T-helper 2 cell treated with Interferon-gamma antibody and Interleukin-4, amounts not matched to agents 100 ng/mL and 5 ng/mL, for 36 hours (primary cell): ENCODE measurements around the gene PTPRN2. TPM values are rescaled to one million over a fixed set of nuclear protein-coding genes. Genes with fewer than 3 reads are reported as not detected.

Experiments
- intact Hi-C: fragments of 100-400 bp; cut with micrococcal nuclease; formaldehyde crosslinking; loops from one replicate; pipeline ENCODE4 v1.15.1; 2023
- total RNA-seq: library from RNA; stranded (reverse); gene quantifications from 2 replicates; pipeline ENCODE4 v1.2.3, GENCODE V29; 2022

PTPRN2 gene
- total RNA-seq, 1 donor from 2014 or later = 5.1 TPM

DNA sequence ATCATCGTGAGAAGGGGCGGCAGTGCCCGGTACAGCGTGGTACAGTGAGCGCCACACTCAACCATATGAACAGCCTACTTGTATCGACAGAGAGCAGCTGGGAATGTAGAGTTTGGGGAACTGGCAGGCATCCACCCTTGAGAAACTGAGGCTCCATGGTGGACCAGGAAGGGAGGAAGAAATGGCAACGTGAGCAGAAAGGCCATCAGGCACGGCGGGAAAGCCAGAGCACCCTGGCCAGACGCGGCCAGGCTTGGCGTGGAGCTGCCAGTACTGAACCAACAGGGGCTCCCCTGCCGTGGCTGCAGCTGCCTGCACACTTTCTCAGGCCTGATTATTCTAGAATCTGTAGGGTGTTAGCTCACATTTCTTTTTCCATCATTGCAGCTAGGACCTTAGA lies 442.3 kb downstream of the PTPRN2 start:
- intact Hi-C loops = no loop called here

DNA sequence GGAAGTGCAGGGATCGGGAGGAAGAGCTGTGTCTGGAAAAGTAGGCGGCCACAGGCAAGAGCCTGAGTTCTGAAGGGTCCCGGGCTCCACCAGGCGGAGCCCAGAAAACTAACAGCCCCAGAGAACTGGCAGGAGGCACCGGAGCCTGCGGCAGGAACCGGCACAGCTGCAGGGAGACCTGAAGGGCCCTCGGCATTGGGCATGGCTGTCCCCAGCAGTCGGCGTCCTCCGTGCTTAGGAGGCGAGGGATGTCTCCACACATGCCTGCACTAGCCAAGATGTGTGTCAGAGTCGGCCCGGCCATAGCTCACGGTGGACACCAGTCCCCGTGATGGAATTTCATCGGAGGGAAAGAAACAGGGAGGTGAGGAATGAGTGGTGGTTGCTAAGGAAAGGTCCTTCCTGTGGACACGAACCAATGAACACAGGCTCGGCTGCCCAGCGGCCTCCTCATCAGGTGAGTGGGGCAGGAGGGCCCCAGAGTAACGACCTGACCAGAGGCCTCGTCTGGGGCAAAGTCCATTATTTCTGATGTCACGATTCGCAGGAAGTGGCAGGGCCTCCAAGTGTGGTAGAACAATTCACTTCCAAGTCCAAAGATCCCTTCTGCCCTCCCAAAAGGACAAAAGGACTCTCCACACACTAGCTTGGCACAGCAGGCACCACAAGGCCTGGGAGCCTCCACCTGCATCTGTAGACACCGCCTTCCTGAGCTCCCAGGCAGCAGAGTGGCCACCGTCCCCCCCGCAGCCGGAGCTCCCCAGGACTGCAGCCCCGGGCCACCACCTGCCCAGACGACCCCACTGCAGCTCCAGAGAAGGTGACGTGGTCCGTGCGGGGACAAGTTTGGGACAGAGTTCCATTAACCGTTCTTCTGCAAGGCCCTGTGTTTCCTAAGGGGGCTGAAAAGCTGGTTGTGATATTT lies 444.2 kb downstream of the PTPRN2 start:
- intact Hi-C loops = no loop called here

DNA sequence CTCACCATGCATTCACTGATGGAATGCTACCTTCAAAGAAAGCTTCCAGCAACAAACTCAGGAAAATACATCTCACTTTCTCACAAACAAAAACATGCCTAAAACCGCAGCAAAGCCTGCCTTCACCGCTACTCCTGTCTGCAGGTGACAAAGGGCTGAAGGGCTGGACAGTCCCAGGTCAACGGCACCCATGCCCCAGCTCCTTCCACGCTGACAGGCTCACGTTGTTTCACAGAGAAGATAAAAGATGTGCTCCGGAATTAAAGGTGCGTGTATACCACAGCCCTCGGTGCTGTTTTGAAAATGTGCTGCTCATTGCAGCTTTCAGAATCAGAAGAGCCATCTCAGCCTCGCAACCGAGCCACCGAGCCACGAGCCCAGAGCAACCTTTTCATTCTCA lies 445.0 kb downstream of the PTPRN2 start:
- intact Hi-C loops = no loop called here

DNA sequence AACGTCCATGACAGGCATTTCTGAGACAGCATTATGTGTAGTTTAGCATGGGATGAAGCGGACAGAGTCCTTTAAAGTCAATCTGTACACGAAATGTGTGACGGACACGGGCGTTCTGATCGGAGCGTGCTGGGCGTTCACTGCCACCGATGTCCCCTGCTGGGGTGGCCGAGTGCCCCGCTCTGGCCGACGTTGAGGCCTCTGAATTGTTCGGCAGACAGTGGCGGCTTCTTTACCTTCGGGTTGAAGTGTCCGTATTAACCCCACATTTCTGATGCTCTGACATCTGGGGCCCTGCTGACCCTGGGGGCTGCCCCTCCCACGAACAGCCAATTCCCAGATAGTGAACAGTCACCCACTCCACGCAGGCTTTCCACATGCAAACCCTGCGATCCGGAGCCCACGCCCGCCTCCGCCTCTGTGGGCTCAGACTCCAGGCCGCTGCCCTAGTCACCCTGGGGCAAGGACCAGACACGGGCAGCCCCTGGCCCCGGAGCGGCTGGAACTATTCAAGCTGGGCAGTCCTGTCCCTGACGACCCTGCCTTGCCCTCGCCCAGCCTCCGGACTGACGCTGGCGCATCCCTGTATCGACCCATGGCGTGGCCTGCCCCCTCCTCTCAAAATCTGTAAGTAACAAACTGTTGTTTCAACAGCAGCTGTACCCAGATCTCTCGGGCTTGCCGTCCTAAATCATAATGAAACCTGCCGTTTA lies 445.7 kb downstream of the PTPRN2 start:
- intact Hi-C loops = no loop called here

DNA sequence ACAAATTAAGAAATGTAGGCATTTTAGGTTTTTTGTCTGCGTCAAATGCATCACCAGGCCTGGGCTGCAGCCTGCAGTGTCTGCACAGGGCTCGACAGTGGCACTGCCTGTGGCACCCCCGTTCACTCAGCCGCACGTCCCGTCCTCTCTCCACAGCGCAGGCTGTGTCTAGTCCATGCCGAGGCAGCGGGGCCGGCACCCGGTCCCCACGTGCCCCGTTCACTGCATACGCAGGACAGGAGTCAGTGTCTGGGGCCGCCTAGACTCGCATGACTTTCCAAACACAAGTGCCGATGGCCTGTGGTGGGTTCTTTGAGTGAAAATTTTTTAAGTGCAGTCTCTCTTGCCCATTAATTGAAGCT lies 446.4 kb downstream of the PTPRN2 start:
- intact Hi-C loops = no loop called here

DNA sequence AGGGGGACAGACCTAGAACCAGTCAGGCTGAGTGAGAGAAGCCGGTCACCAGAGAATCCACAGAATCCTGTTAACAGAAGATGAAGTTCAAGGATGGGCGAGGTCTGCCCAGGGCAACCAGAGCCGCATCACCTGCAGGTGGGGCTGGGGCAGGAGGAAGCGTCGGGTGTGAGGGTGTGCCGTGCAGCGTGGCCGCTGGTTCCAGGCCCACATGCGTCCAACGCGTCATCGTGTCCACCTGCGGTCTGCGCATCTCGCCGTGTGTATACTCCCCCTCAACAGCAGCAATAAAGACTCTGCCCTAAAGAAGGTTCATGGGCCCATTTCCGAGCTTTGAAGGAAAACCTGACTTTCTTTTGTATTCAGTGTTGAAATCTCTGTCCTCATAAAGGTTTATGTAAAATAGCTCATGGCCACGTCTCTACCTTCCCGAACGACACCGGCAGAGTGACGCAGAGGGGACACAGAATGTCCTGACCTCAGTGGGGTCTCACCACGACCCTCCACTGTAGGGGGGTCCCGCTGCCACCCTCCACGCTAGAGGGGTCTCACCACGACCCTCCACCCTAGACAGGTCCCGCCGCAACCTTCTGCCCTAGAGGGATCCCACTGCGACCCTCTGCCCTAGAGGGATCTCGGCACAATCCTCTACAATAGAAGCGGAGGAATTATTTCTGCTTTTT lies 446.9 kb downstream of the PTPRN2 start:
- intact Hi-C loops = no loop called here

DNA sequence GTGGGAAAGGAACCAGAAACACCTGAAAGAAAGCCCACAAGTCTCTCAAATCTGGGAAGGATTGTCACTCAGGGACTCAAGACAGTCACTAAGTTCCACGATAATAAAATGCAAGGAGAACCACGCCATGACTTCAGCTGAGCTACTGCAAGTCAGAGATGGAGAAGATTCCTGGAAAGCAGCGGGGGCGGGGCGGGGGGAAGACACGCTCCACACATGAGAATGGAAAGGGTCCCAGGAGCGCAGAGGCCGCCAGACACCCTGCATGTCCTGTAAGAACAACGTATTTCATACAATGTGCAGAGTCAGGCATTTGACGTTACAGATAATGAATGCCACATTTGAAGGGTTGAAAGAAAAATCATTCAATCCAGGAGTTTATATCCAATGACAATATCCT lies 448.1 kb downstream of the PTPRN2 start:
- intact Hi-C loops = no loop called here

DNA sequence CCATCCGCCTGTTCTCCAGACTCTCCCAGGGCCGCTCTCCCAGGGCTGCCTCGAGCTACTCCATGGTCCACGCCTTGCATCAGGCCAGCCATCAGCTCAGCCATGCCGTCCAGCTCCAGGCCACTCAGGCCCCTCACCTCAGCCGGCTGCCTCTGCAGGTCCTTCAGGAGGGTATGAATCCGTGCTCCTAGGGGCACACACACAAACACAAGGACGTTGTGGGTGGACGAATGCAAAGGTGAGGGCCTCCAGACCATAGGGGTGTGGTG lies 449.4 kb downstream of the PTPRN2 start:
- intact Hi-C loops = no loop called here

DNA sequence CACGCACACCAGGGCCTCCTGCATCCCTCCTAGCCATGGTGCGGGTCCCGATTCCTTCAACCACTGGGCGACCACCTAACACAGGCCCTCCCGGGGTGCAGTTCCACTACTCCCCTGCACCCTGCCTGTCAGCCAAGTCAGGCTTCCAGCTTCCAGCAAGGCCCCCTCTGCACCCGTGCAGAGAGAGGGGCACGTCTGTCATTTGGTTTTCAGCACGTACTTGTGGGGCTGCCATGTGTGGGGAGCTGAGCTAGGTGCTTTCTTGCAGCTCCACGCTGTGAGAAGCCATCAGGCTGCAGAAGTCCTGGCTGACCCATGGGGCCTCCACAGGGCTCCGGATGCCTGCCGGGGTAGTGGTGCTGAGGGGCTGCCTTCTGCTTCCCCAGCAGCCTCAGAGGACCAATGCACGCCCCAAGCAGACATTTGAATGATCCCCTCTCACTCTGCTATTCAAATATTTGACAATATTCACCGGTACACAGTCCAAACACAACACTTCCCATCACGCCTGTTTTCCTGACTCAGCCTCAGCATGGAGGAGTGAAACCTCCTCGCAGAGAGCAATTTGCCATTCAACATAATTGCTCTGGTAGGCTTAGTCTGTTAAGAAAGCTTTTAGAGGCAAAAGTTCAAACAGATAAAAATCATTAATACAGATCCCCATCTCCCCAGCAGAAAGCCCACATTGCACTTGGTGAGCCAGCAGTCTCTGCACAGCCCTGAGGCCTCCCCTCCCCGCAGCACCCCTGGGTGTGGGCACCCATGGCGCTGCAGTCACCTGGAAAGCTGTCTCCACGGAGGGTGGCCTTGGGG lies 449.9 kb downstream of the PTPRN2 start:
- intact Hi-C loops = no loop called here

DNA sequence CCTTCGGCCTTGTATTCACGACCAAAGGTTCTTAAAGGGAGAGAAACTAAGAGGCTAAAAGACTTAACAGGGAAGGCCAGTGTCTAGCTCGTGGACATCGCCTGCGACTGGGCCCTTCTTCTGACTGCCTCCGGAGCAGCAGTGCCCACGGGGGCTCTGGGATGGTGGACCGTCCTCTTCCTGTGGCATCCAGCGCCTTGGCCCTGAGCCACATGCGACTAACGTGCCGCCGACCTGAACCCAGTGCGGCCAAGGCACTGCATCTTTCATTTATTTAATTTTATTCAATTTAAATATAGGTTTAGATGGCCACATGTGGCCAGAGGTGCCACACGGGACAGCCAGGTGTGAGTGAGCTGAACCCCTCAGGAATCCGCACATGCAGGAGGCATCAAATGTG lies 451.7 kb downstream of the PTPRN2 start:
- intact Hi-C loops = no loop called here

DNA sequence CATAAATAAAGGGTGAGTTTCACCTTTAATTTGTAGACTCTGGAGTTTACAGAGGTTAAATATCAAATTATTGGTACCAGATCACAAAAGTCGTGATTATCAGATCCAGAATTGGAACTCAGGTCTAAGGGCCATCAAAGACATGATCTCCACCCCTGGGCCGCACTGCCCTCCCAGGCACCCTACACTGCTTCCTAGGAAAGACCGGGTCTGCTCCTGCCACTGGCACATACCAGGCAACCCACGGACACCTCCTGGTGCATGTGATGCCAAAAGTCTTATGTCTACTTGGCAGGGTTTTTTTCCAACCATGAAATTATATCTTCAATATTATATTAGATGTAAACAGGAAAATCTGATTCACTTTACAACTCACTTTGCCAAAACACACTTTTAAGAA lies 452.8 kb downstream of the PTPRN2 start:
- intact Hi-C loops = no loop called here

DNA sequence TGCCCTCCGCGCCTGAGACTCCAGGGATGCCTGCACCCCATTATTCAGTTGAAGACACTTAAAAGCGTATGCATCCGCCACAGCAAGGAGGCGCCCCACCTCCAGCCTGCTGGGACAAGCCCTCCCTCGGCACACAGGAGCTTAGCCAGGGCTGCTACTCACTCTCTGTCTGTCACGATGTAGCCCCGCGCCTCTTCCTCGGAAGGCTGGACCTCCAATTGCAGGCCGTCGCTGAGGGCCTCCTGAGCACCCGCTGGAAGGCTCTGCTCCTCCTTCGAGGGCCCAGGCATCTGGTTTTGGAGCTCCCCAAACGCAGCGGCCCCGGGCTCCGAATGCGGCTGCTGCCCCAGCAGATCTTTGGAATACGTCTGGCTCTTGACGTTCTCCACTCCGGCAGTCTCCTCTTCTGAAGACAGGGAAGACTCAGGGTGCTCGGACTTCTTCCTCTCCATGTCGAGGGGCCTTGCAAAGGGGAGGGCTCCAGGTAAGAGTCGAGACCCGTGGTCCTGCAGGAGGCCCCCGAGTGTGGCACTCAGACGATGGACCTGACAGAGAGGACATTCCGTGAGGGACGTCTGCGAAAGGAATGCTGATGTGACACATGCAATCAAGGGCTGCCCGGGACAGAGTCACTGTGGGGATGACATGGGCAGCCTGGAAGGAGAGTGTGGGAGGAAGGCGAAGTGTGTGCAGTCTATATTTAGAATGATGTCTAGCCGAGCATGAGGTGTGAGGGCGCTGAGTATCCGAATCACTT lies 453.9 kb downstream of the PTPRN2 start:
- intact Hi-C loops = no loop called here

DNA sequence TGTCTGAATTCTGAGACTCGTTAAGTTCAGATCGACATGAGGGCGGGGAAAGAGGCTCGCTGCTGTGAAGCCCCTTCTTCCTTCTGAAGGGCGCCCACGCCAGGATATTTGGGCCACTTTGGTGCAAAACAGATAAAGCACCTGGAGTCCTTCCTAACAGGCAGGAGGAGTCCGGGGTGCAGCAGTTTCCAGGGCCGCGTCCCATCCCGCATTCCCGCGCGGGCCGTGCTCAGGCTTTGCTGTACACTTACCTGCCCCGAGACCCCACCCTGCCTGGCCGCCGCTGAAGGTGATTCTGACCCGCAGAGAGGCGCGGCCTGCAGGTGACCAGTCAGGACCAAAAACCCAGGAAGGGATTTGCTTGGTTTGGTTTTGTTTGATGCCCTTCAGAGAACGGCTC lies 454.6 kb downstream of the PTPRN2 start:
- intact Hi-C loops = no loop called here

DNA sequence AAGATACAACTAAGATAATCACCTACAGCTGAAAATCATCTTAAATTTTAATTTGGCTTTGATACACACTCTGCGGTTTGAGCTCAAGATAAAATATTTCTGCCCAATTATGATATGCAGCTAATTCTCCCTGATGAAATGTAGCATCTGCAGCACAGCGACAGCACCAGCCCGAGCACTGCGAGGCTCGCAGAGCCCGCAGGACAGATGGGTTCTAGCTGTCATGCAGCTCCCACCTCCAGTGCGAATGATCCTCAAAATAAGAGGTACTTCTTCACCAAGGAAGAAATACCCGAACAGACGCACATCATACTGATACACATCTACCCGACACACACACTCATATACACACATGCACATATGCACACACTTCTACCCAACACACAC lies 457.6 kb downstream of the PTPRN2 start:
- intact Hi-C loops = no loop called here

DNA sequence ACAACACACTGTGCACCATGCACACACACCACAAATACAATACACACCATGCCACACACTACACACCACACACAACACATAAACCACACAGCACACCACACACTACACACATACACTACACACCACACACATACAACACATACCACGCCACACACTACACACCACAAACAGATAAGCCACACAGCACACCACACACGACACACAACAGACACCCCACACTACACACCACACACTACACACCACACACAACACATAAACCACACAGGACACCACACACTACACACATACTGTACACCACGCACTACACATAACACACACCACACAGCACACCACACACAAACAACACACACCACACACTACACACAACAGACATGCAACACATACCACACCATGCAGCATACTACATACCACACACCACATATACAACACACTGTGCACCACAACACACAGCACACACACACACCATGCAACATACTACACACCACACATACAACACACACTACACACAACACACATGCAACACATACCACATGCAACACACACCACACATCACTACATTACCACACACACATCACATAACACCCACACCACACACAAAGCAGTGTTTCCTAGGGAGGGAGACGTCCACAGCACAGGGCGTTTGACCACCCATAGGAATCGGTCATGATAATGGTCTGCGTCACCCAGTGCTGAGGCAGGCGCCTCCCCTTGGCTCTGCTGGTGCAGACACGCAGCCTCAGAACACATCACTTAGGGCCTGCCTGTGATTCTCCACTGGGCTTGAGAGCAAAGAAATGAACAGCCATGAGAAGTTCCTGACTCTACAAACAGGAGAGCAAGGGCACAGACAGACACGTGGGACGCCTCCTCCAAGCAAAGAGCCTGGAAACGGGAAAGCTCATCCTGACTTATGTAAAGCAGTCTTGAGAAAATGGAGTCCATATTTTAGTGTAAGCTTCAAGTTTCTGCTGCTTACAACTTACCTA lies 458.3 kb downstream of the PTPRN2 start:
- intact Hi-C loops = no loop called here

DNA sequence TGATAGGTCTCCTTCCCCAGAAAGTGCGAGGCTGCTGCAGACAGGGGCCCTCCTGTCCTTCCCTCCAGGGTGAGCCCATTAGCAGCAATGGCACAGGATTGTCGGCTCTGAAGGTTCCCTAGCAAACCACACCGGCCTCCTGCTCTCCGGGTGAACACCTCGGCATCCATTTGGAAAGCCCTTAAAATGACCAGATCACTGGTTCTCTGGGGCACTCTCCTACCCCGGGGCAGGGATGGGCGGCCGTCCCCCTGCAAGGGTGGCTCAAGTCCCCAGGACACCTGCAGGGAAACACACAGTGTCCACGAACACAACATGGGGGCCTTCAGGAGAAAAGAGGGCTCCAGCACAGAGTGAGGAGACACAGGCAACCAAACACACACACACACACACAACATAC lies 459.1 kb downstream of the PTPRN2 start:
- intact Hi-C loops = no loop called here

DNA sequence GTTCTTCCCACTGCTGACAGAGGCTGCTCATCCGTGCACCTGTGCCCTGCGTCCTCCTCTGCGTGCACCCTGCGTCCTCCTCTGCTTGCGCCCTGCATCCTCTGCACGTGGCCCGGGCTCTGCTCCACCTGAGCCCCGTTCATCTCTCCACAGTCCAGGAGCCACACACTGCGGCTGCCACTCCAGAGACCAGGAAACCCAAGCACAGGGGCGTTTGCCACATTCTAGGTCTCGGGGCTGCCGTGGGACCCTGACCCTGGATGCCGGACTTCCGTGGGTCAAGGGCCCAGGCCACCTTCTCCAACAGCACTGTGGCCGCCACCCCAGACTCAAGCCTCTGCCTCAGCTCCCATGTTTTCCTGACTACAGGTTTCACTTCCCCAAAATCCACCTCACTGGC lies 460.4 kb downstream of the PTPRN2 start:
- intact Hi-C loops = no loop called here

DNA sequence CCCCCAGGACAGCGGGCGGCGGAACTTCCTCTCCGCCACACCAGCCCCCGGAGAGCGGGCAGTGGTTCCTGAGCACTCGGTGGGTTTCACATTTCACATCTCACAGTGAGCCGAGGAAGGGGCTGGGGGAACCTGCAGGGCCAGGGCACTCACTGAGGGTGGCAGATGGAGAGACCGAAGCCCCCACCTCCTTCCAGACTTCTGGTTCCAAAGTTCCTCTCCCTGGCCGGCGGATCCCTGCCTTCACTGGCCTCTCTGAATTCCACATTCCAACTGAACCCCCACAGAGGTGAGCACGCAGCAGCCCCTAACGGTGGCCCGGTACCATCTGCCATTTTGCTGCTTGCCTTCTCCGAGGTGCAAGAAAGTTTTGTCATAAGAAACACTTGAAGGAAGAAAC lies 461.0 kb downstream of the PTPRN2 start:
- intact Hi-C loops = no loop called here

DNA sequence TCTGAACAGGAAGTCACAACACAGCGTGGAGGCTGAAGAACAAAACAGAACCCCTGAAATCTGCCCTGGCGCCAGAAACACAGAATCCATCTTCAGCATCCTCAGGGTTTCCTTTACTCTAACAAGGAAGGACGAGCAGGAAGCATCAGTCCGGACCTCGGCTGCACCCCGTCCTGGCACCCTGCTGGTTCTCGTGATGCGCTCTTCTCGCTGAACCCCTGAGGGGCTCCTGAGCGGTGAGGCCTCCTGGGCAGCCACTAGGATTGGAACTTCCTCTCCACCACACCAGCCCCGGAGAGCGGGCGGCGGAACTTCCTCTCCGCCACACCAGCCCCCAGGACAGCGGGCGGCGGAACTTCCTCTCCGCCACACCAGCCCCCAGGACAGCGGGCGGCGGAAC lies 461.9 kb downstream of the PTPRN2 start:
- intact Hi-C loops = no loop called here

DNA sequence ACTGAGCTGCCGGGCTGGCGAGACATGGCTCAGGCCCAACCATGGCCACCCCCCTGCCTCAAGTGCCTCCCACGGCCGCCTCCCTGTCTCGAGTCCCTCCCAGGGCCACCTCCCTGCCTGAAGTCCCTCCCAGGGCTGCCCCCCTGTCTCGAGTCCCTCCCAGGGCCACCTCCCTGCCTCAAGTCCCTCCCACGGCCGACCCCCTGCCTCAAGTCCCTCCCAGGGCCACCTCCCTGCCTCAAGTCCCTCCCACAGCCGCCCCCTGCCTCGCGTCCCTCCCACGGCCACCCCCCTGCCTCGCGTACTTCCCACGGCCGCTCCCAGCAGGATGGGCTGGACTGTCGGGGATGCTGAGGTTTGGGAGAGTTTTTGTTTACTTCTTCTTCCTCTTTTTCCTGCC lies 462.5 kb downstream of the PTPRN2 start:
- intact Hi-C loops = no loop called here
